ENCODE results near the gene PGLYRP3.

Gene PGLYRP3

GRCh38 chr1:153253693-153254092, 59.1 kb downstream of the PGLYRP3 start:
- DNase-seq: no peak

GRCh38 chr1:153253076-153253475, 59.7 kb downstream of the PGLYRP3 start:
- no peak for DNase-seq

GRCh38 chr1:153251988-153252387, 60.8 kb downstream of the PGLYRP3 start:
- DNase-seq: no peak

GRCh38 chr1:153251562-153251961, 61.2 kb downstream of the PGLYRP3 start:
- no peak for DNase-seq

- DNase-seq: no peak
Measured at GRCh38 chr1:153251087-153251486, 61.7 kb downstream of the PGLYRP3 start.

- no peak for DNase-seq
Measured at GRCh38 chr1:153250166-153250565, 62.6 kb downstream of the PGLYRP3 start.

- no peak for DNase-seq
Measured at GRCh38 chr1:153248176-153248879, 64.4 kb downstream of the PGLYRP3 start.

Measured in CD4-positive, alpha-beta T cell treated with Interleukin-15 for 1 hour (primary cell).